ENCODE data around the gene IVNS1ABP. TPM values are rescaled to one million over a fixed set of nuclear protein-coding genes. Genes with fewer than 3 reads are reported as not detected.

IVNS1ABP gene
- total and polyA plus RNA-seq, 2 donors (not counting 3 experiments of a cell fraction or from before 2014, with no cell fraction given), result 26.3 to 81.6 TPM

DNA sequence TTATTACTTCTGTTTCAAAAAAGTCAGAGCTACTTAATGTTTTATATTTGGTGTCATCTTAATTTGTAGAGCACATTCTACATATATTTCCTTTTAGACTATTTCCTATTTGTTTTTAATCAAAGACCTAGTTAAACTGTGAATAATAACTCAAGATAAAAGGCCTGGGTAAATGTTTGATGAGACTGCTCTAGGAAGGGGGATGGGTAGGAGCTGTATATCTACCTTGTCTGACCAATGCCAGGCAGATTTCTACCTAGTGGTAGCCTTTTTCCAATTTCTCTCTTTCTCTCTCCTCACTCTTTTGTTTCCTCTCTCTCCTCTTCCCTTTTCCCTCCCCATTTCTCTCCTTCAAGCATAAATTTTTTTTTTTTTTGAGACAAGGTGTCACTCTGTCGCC lies 31.9 kb upstream of the IVNS1ABP start:
- H3K9me3 ChIP-seq (replicated peaks; ENCODE audit: control insufficient read depth, insufficient read depth, low read length), result no peaks in the 10 kb centered on the region
- ChIA-PET POLR2A (no interaction called here), CTCF (interaction anchor here (2.5 kb wide), 1 partner anchor 12 kb away, joined by 10 read pairs; no protein-coding TSS in a partner anchor)
- H3K36me3 ChIP-seq (ENCODE audit: control insufficient read depth in 2 of 2, extremely low read depth in 1 of 2, insufficient read depth in 2 of 2, low read length in 2 of 2), result no peaks in the 10 kb centered on the region
- H3K4me1 ChIP-seq (ENCODE audit: control insufficient read depth, extremely low read depth, insufficient read depth, low read length), result no peaks in the 10 kb centered on the region
- H3K79me2 ChIP-seq (ENCODE audit: control insufficient read depth, insufficient read depth, low read length), result no peaks in the 10 kb centered on the region
- FAIRE-seq (no peak), DNase-seq (ENCODE audit: low read depth, low spot score) (no peak)
- H3K9ac ChIP-seq (replicated peaks; ENCODE audit: extremely low read depth, insufficient read depth, low read length), result no peak overlapping the region
- H3K4me2 ChIP-seq (ENCODE audit: insufficient read depth, low read length), result no peak overlapping the region
- no peaks in the 10 kb centered on the region for H4K20me1 ChIP-seq (replicated peaks; ENCODE audit: control insufficient read depth, extremely low read depth, insufficient read depth, low read length)
- H3K9me1 ChIP-seq (replicated peaks; ENCODE audit: control insufficient read depth, extremely low read depth, insufficient read depth, low read length), result no peaks in the 10 kb centered on the region
- TF ChIP-seq JUN (IDR thresholded peaks at IDR 0.05; ENCODE audit: borderline replicate concordance, insufficient read depth, insufficient read length, low read depth) (no peak), POLR2AphosphoS5 (IDR thresholded peaks at IDR 0.05; ENCODE audit: insufficient read depth, low read depth, low read length) (no peak), EZH2 (IDR thresholded peaks at IDR 0.05; ENCODE audit: borderline replicate concordance, low read depth, low read length, severe bottlenecking) (no peak), CTCF (IDR thresholded peaks at IDR 0.05; ENCODE audit: extremely low read depth in 1 of 2, insufficient read depth in 1 of 2, low read depth in 1 of 2, low read length in 2 of 2) (no peak), FOS (IDR thresholded peaks at IDR 0.05; ENCODE audit: borderline replicate concordance, insufficient read depth, low read length) (no peak)
- no peak overlapping the region for H2AFZ ChIP-seq (ENCODE audit: low read depth, low read length)
- H3K27me3 ChIP-seq (ENCODE audit: control insufficient read depth in 2 of 2, insufficient read depth in 2 of 2, low read length in 2 of 2), result no peaks in the 10 kb centered on the region
- dilution Hi-C loops (cut with MboI; ENCODE audit: extremely low pct_ligation_motif_present, low sequenced_read_pairs) (no loop called here), intact Hi-C loops (cut with micrococcal nuclease) (no loop called here)
- no TSS peak for BruUV-seq (replicated peaks)
- no peak overlapping the region for H3K27ac ChIP-seq (ENCODE audit: insufficient read depth, low read depth, low read length)
- no peak overlapping the region for H3K4me3 ChIP-seq (replicated peaks in 1 of 3; ENCODE audit: insufficient read depth in 1 of 3, low read depth in 1 of 3, low read length in 3 of 3)

DNA sequence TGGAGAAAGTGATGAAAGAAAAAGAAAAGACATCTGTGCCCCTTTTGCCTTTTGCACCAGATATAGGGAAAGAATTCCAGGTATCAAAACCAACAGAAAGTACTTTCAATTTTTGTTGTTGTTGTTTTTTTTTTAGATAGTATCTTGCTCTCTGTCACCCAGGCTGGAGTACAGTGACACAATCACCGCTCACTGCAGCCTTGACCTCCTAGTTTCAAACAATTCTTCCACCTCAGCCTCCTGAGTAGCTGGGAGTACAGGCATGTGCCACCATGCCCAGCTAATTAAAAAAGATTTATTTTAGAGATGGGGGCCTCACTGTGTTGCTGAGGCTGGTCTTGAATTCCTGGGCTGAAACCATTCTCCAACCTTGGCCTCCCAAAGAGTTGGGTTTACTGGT lies 31.3 kb upstream of the IVNS1ABP start:
- no peak for FAIRE-seq
- CTCF ChIA-PET, result interaction anchor here (2.5 kb wide), 1 partner anchor 11 kb away, joined by 10 read pairs; no protein-coding TSS in a partner anchor
- no TSS peak for BruUV-seq (replicated peaks)

More for the DNA sequence above, 31.3 kb upstream of the IVNS1ABP start:
- no peaks in the 10 kb centered on the region for H3K36me3 ChIP-seq (ENCODE audit: control insufficient read depth in 2 of 2, extremely low read depth in 1 of 2, insufficient read depth in 2 of 2, low read length in 2 of 2)
- no peak for TF ChIP-seq MAX (IDR thresholded peaks at IDR 0.05; ENCODE audit: insufficient read depth, insufficient read length)
- no peak for TF ChIP-seq MYC (IDR thresholded peaks at IDR 0.05; ENCODE audit: low read depth, low read length)
- no peak for TF ChIP-seq FOS (IDR thresholded peaks at IDR 0.05; ENCODE audit: borderline replicate concordance, insufficient read depth, low read length)
- no peak for TF ChIP-seq CTCF (IDR thresholded peaks at IDR 0.05; ENCODE audit: extremely low read depth in 1 of 2, insufficient read depth in 1 of 2, low read depth in 1 of 2, low read length in 2 of 2)
- no peak for TF ChIP-seq JUN (IDR thresholded peaks at IDR 0.05; ENCODE audit: borderline replicate concordance, insufficient read depth, insufficient read length, low read depth)
- TF ChIP-seq POLR2AphosphoS5 (IDR thresholded peaks at IDR 0.05; ENCODE audit: insufficient read depth, low read depth, low read length), result no peak
- TF ChIP-seq POLR2A (IDR thresholded peaks at IDR 0.05; ENCODE audit: low read depth, low read length), result no peak
- H4K20me1 ChIP-seq (replicated peaks; ENCODE audit: control insufficient read depth, extremely low read depth, insufficient read depth, low read length), result no peaks in the 10 kb centered on the region
- H3K27me3 ChIP-seq (ENCODE audit: control insufficient read depth in 2 of 2, insufficient read depth in 2 of 2, low read length in 2 of 2), result no peaks in the 10 kb centered on the region
- dilution Hi-C loops (cut with MboI; ENCODE audit: extremely low pct_ligation_motif_present, low sequenced_read_pairs) (no loop called here), intact Hi-C loops (cut with micrococcal nuclease) (no loop called here)
- no peak overlapping the region for H2AFZ ChIP-seq (ENCODE audit: low read depth, low read length)
- no peak overlapping the region for H3K4me3 ChIP-seq (replicated peaks in 1 of 3; ENCODE audit: insufficient read depth in 1 of 3, low read depth in 1 of 3, low read length in 3 of 3)
- no peak for DNase-seq (ENCODE audit: low read depth, low spot score)
- no peak overlapping the region for H3K9ac ChIP-seq (replicated peaks; ENCODE audit: extremely low read depth, insufficient read depth, low read length)
- no peaks in the 10 kb centered on the region for H3K4me1 ChIP-seq (ENCODE audit: control insufficient read depth, extremely low read depth, insufficient read depth, low read length)
- no peak overlapping the region for H3K4me2 ChIP-seq (ENCODE audit: insufficient read depth, low read length)
- H3K79me2 ChIP-seq (ENCODE audit: control insufficient read depth, insufficient read depth, low read length), result no peaks in the 10 kb centered on the region
- POLR2A ChIA-PET, result no interaction called here
- no peak overlapping the region for H3K27ac ChIP-seq (ENCODE audit: insufficient read depth, low read depth, low read length)
- no peaks in the 10 kb centered on the region for H3K9me3 ChIP-seq (replicated peaks; ENCODE audit: control insufficient read depth, insufficient read depth, low read length)
- H3K9me1 ChIP-seq (replicated peaks; ENCODE audit: control insufficient read depth, extremely low read depth, insufficient read depth, low read length), result no peaks in the 10 kb centered on the region

Data from endothelial cell of umbilical vein (primary cell).